Head of caudate nucleus (tissue), 42 donors: Measurements from ENCODE around the gene IQSEC1.
A peak's percentile ranks its signal among the peaks of the same experiment; 100 is the strongest.
"Not testable (repeated sequence)": the region's sequence is repeated elsewhere in the genome, so short reads cannot be mapped to it uniquely, and the experiment has no call there.

Experiments used
- DNase-seq, 42 donors: peaks; one replicate each; pipeline versions ENCODE4 v3.0.0 to v3.0.0-alpha.2; 2020 to 2021; ENCODE audit warnings: mixed read lengths in 7 of 42
- intact Hi-C: fragments of 100-400 bp; cut with DNase I; formaldehyde crosslinking; loops from one replicate; pipeline ENCODE4 v1.15.0; 2022

The IQSEC1 gene

GRCh38 chr3:12869035-12869621 is 204.1 kb downstream of the IQSEC1 start:
- peak in 11 of 42 donors; percentile 22 to 67 (median 39) for DNase-seq
- intact Hi-C loops = no loop called here

- peak; percentile 75 to 94 (median 86) for DNase-seq
- intact Hi-C loops = no loop called here
Observed at GRCh38 chr3:12868039-12869034, 204.9 kb downstream of the IQSEC1 start.

GRCh38 chr3:12866836-12867235 is 206.4 kb downstream of the IQSEC1 start:
- no peak for DNase-seq
- intact Hi-C loops = no loop called here

DNA sequence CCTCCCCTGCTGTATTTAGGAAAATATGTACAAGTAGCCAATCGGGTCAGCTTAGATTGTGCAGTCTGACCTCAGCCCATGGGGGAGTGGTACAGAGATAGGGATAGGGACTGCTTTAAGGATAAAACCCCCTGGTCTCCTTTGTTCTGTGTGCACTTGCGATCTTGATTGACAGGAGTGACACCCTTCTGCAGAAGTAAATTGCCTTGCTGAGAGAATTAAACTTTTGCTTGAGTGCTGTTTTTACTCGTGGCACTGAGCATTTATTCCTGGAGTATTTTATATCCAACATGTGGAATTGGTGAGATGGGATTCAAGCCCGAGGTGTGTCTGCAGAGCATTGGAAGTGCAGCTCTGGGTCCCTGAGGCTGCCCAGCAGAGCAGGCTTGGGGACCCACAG is 208.0 kb downstream of the IQSEC1 start:
- intact Hi-C loops = no loop called here
- DNase-seq = no peak

DNA sequence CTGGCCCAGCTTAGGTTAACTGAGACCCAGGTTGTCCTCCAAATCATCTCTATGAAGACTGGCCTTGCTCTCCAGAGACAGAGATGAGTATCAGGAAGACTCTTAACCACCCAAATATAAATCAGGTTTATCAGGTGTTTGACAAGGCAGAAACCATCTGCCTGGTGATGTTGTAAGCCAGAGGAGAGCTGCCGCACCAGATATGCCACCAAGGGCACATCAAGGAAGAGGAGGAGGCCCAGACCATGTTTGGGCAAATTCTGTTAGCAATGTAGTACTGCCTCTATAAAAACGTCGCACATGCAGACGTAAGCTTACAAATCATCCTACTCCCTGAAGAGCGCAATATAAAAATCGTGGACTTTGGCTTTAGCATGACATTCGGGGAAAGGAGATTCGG is 210.8 kb downstream of the IQSEC1 start:
- intact Hi-C loops = no loop called here
- no peak for DNase-seq

DNA sequence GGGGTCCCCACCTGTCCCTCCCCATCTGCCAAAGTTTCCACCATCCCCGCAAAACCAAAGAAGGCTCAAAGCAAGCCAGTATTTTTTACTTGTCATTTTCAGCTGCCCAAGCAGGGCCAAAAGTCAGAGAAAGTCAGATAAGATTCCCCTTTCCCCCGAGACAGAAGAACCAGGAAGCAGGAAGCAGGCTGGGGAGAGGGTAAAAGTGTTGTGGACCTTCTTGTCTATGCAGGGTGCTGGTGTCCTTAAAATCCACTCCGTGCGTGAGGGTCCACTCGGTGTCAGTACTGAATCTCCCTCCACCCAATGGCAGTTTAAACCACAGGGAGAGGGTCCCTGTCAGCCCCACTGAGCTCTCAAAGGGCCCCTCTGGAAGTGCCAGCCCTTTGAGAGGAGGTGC is 211.6 kb downstream of the IQSEC1 start:
- intact Hi-C loops = no loop called here
- DNase-seq = no peak

DNA sequence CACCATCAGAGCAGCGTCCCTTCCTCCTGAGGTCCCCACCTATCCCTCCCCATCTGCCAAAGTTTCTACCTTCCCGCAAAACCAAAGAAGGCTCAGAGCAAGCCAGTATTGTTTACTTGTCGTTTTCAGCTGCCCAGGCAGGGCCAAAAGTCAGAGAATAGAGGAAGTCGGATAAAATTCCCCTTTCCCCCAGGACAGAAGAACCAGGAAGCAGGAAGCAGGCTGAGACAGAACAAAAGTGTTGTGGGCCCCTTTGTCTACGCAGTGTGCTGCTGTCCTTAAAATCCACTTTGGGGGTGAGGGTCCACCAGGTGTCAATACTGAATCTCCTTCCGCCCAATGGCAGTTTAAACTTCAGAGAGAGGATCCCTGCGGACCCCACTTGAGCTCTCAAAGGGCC is 213.4 kb downstream of the IQSEC1 start:
- DNase-seq = no peak
- intact Hi-C loops = no loop called here

DNA sequence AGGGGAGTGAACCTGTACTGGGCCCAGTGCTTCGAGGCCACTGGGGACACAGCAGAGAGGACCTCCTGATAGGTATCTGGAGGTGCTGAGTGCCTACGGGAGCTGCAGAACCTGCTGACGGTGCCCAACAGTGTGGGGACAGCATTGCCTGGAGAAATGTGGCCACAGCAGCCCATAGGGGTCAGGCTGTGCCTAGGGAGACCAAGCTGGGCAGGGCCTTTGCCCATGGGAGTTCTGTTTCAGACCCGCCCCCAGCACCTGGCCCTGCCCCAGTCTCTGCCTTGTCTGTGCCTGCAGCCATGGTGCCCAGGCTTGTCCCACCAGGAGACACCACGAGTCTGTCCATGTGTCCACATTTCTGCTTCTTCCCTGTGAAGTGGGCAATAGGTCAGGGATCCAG is 216.6 kb downstream of the IQSEC1 start:
- DNase-seq = no peak
- intact Hi-C loops = no loop called here

- intact Hi-C loops = no loop called here
- DNase-seq = peak in 1 of 42 donors; percentile 23
Observed at GRCh38 chr3:12854565-12854964, 218.7 kb downstream of the IQSEC1 start.

GRCh38 chr3:12853847-12854246 is 219.4 kb downstream of the IQSEC1 start:
- peak in 4 of 42 donors; percentile 31 to 56 (median 44) for DNase-seq
- intact Hi-C loops = not testable (repeated sequence)

- intact Hi-C loops = no loop called here
- no peak for DNase-seq
Observed at GRCh38 chr3:12852201-12852600, 221.0 kb downstream of the IQSEC1 start.
